DOHH2 (cell line): ENCODE data around the gene SPTBN2.

Experiments used
- CTCF ChIP-seq: fragments of 200-600 bp; sonication (generic); IDR thresholded peaks from one replicate; pipeline ENCODE4 v1.5.1; 2014; ENCODE audit warnings: antibody characterized with exemption, mild to moderate bottlenecking, low read depth, low read length; ENCODE audit not compliant: poor library complexity, severe bottlenecking
- EZH2phosphoT487 ChIP-seq: fragments of 200-600 bp; sonication (generic); IDR thresholded peaks from 2 replicates; pipeline ENCODE4 v1.6.1; 2017; ENCODE audit warnings: borderline replicate concordance, mild to moderate bottlenecking, antibody characterized with exemption, low read length, moderate library complexity, mixed read lengths

GRCh38 chr11:66641834-66642233 is 87.2 kb downstream of the SPTBN2 start:
- TF ChIP-seq CTCF, result no peak
- TF ChIP-seq EZH2phosphoT487, result no peak
